Left ventricle myocardium superior (tissue), 1 donor: ENCODE results near the gene INPP4B. TPM values are rescaled to one million over a fixed set of nuclear protein-coding genes. Genes with fewer than 3 reads are reported as not detected.
A peak's percentile ranks its signal among the peaks of the same experiment; 100 is the strongest.

Source experiments
- ATAC-seq: fragments of 200-7000 bp; cut with Tn5 transposase; one replicate; pipeline ENCODE4 v1.9.1; 2020; ENCODE audit warnings: mild to moderate bottlenecking, moderate library complexity
- DNase-seq: peaks from one replicate; pipeline ENCODE4 v3.0.0-alpha.2; 2020
- intact Hi-C: fragments of 100-400 bp; cut with micrococcal nuclease; formaldehyde crosslinking; loops from one replicate; pipeline ENCODE4 v1.11.0; 2022
- total RNA-seq: library from RNA; stranded (reverse); fragmentation: NEBNext Ultra II Directional; extraction: Animal tissue kit (Norgen Biotek cat#: 25700); gene quantifications from one replicate; pipeline ENCODE4 v1.2.1, GENCODE V29; 2021
- donor health status: DM: no; HTN: yes; CAD: no; lungs with severe emphysema.

INPP4B gene
- total RNA-seq, 1 donor from 2014 or later, result 15.5 TPM

DNA sequence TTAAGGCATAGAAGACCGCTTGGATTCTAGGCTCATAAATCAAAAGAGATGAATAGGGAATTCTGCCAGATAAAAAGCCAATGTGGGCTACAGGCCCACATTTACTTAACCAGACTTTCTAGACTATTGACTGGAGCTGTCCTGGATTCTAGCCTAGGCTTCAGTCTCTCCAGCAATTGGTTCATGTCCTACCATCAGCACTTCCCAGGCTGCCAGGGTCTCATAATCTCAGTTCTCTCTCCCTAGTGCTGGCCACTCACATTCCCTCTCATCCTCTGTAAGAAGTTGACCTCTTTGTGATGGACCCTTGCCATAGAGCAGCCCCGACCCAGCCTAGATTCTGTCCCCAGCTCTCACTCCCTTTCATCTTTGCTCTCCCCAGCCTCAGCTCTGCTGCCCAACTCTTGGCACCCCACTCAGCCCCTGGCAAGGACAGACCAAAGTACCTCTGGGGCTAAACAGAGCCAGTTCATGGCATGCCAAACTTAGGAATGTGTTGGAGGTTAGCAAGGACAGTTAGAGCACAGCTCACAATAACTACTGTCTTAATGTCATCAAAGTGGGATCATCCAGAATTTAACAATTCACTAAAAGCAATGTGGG lies 396.2 kb downstream of the INPP4B start:
- peak; percentile 29 for DNase-seq
- intact Hi-C loops, result no loop called here
- ATAC-seq, result peak; percentile 80

DNA sequence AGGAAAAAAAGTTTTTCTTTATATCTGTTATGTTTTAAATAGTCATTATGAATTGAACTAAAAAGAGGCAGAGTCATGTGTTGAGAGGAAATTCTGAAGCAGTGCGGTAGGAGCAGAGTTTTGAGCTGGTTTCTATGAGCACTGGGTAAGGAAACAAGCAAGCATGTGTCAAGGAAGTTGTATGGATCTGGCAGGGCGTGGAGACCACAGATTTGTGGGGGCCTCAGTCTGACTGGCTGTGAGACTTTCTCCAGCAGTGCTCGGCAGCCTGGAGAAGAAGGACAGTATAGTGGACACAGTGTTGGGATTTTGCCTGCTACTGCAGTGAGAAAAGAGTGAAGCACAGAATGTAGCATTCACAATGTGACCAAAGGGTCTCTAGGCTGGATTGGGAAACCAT lies 399.1 kb downstream of the INPP4B start:
- ATAC-seq, result no peak
- intact Hi-C loops, result no loop called here

GRCh38 chr4:142443469-142443868 lies 402.6 kb downstream of the INPP4B start:
- intact Hi-C loops, result no loop called here
- ATAC-seq (no peak), DNase-seq (no peak)

More for the DNA sequence above, 399.1 kb downstream of the INPP4B start:
- DNase-seq, result no peak

GRCh38 chr4:142440093-142440492 lies 406.0 kb downstream of the INPP4B start:
- DNase-seq (no peak), ATAC-seq (no peak)
- intact Hi-C loops, result no loop called here

DNA sequence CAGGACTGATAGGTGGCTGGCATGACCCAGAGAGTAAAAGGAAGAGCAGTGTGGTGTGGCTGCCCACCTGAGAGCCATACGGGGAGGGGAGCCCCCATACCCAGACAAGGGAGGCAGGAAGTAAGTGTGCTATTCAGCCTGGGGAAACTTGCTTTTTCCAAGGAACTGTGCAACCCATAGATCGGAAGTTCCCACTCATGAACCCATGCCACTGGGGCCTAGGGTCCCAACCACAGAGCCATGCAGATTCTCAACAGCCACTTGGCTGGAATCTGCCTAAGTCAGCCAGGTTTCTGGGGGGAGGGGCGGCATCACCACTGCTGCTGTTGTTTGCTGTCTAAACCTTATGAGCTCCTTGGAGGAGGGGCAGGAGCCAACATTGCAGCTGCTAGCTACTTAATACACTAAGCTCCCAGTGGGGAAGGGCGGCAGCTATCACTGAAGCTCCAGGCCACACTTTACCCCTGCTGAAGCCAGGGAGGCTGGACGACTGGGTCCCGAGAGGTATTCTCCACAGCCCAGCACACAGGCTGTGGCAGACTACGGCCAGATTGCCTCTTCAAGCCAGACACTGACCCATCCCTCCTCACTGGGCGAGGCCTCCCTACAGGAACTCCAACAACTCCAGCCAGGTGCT lies 410.4 kb downstream of the INPP4B start:
- no peak for DNase-seq
- intact Hi-C loops, result no loop called here
- ATAC-seq, result no peak

DNA sequence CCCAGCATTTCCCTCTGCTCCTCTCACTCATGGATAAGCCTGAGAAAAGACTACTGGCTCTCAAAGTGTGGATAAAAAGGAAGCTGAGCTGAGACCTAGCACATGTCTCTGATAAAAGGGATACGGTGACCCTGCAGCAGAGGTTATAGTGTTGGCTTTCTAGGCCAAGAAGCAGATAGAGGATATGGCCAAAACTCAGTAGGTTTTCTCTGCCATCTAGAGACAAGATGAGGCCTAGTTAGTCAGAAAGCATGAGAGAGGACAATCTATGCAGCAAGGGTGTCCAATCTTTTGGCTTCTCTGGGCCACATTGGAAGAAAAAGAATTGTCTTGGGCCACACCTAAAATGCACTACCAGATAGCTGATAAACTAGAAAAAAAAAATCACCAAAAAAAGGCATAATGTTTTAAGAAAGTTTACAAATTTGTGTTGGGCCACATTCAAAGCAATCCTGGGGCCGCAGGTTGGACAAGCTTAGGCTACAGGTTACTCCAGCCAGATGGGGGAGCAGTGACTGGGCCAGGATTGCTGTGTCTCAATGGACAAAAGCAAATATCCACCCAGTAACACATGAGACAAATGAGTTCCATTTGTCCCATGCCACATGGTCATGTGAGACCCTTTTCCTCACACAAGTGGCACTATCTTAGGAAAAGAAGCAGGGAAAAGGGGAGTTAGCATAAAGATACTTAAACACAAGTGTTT lies 411.4 kb downstream of the INPP4B start:
- peak; percentile 57 for ATAC-seq
- intact Hi-C loops, result no loop called here
- DNase-seq, result no peak

- intact Hi-C loops, result no loop called here
- ATAC-seq (no peak), DNase-seq (no peak)
Observed at GRCh38 chr4:142428715-142429114, 417.4 kb downstream of the INPP4B start.

- no peak for ATAC-seq
- no peak for DNase-seq
- intact Hi-C loops, result no loop called here
Observed at GRCh38 chr4:142427456-142427855, 418.6 kb downstream of the INPP4B start.

- ATAC-seq (no peak), DNase-seq (no peak)
- intact Hi-C loops, result no loop called here
Observed at GRCh38 chr4:142423861-142424260, 422.2 kb downstream of the INPP4B start.

DNA sequence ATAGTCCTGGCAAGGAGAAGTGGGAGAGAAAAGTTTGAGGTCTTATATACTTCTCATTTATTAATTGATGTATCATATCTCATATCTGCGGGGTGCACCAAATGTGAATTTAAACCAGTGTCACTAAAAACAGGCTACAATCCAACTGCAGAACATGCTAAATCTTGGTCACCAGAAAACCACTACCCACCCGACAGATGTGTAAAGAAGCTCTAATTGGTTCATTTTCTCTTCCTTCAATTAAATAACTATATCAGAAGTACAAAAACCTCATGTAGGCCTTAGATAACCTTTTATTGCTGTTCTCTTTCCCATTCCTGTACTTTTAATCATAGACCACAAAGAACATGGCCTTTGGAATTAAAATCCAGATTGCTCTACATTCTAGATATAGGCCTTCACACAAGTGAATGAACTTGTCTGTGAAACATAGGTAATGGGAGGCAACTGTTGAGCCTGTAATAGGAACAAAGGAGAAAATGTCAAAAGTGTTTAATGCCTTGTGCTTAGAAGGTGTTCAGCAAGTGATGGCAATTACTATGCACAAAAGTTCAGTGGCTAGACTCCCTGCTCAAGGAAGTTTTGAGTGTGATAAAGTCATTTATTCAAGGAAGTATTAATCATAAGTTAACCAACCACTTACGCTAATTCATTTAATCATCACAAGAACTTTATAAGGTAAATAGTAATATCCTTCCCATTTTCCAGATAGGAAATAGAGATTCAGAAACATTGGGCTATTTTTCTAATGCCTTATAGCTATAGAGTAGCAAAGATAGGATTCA lies 425.6 kb downstream of the INPP4B start:
- ATAC-seq, result no peak
- intact Hi-C loops, result no loop called here

DNA sequence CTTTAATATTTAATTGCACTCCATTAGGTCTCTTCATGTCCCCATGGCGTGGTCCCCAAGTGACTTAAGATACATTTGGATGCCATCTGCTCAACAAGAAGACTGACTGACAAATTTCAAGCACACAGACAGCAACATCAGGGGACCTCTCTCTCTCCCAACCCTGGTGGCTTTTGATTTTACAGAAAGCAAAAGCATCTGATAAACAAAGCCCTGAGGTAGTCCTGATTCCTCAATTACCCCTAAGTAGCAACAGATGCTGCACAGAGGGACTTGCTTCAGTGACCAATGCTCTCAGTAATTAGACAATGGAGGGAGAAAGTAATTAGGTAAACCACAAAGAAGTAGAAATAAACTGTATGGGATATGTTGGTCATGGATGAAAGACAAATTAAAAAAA lies 426.4 kb downstream of the INPP4B start:
- intact Hi-C loops, result no loop called here
- DNase-seq (no peak), ATAC-seq (no peak)

More for the DNA sequence above, 425.6 kb downstream of the INPP4B start:
- DNase-seq, result no peak

GRCh38 chr4:142418697-142419096 lies 427.4 kb downstream of the INPP4B start:
- ATAC-seq (peak; percentile 87), DNase-seq (no peak)
- intact Hi-C loops, result no loop called here

DNA sequence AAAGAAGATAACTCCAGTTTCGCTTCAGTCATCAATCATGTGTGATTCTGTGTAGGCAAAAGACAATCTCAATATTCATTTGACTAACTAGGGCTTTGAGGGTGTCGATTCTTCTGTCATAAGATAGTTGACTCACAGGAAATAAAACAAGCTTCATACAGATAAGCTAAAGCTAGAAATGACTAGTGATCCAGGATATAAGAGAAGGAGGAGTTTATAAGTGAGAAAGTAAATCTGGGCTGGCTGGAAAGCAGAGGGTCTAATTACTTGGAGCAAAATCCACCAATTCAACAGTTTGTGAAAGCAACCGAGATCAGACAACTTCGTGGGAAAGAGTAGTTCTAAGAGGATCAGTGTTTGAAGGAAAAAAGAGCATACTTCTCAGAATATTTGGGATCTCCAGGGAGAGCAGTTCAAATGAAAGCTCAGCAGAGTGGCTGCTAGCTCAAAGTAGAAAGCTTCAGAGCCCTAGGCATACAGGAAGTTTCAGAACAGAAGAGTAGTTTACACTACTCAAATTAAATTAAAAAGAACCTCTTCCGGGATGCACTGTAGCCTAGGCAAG lies 429.3 kb downstream of the INPP4B start:
- DNase-seq (no peak), ATAC-seq (peak; percentile 24)
- intact Hi-C loops, result no loop called here

GRCh38 chr4:142416121-142416520 lies 430.0 kb downstream of the INPP4B start:
- DNase-seq (no peak), ATAC-seq (no peak)
- intact Hi-C loops, result no loop called here

DNA sequence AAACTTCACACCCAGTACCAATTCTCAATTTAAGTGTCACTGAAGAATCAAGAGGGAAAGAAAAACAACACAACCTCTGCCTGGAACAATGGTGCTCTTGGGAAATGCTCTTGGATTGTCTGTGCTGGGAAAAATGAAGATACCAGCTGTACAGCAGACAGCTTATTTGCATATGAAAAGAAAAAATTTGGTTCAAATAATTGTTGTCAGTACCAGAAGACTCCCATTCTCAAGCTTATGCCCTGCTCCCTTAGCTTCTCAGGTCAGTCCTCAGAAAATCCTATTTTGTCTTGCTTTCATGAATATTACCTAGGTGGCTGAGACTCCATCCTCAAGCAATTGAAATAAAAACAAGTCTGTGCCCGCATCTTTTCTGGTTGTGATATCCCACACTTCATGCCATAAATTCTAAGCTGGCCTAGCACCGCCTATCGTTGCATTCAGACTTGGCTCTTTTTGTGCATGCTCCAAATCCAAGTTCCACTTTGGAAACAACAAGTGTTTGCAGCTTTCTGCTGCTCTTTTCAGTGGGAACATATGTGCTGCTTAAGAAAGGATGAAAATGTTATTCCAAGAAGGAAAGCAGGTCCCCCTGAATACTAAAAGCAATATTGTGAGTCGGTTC lies 431.6 kb downstream of the INPP4B start:
- DNase-seq, result no peak
- intact Hi-C loops, result no loop called here
- ATAC-seq, result no peak

GRCh38 chr4:142413485-142413884 lies 432.6 kb downstream of the INPP4B start:
- intact Hi-C loops, result no loop called here
- no peak for ATAC-seq
- no peak for DNase-seq

DNA sequence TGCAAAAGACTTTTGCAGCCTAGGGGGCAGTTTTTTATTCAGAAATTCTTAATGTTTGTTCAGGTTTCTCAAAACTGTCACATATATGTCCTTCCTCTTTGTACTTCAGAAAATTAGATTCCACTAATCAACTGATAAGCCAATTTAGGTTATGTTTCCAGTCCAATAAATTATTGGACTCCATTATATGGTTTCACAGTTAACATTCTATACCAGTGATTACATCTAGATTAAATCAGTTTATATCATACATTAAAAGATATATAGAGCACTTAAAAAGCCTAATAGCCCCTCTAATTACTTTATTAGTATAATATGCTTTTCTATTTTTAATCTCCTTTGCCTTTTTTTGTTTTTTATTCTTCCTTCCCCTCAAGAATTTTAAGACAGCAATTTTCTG lies 434.1 kb downstream of the INPP4B start:
- intact Hi-C loops, result no loop called here

GRCh38 chr4:142408003-142408441 lies 438.1 kb downstream of the INPP4B start:
- intact Hi-C loops, result no loop called here
- no peak for DNase-seq
- no peak for ATAC-seq

More for the DNA sequence above, 434.1 kb downstream of the INPP4B start:
- ATAC-seq, result no peak
- DNase-seq, result no peak

GRCh38 chr4:142407596-142407995 lies 438.5 kb downstream of the INPP4B start:
- intact Hi-C loops, result no loop called here
- no peak for ATAC-seq

More at GRCh38 chr4:142407596-142407995, 438.5 kb downstream of the INPP4B start:
- DNase-seq, result no peak
